DND-41 (cell line): ENCODE data around the gene SNAI3.

Source experiments
- CTCF ChIP-seq: IDR thresholded peaks from 2 replicates; pipeline ENCODE4 v1.5.1; 2012; ENCODE audit warnings: borderline replicate concordance, low read length, moderate library complexity, mild to moderate bottlenecking; ENCODE audit not compliant: poor library complexity, severe bottlenecking; ENCODE audit errors: extremely low read depth
- EZH2 ChIP-seq: IDR thresholded peaks from 3 replicates; pipeline ENCODE4 v1.6.1; 2012; ENCODE audit warnings: borderline replicate concordance, low read depth, mild to moderate bottlenecking, moderate library complexity, low read length, inconsistent platforms; ENCODE audit not compliant: severe bottlenecking

GRCh38 chr16:88720396-88720970 lies 34.2 kb upstream of the SNAI3 start:
- TF ChIP-seq CTCF (no peak), EZH2 (no peak)
